Measurements from ENCODE around the gene GGTA1. TPM values are rescaled to one million over a fixed set of nuclear protein-coding genes. Genes with fewer than 3 reads are reported as not detected.

Gene GGTA1
- total and polyA plus RNA-seq, 2 of the 8 experiments (the other 6 are each of a cell fraction or from before 2014, with no cell fraction given), result not detected

- Histone ChIP-seq H4K8ac (ENCODE audit: extremely low read depth, insufficient read depth, low read length) (no peak overlapping the region), H3K4me1 (replicated peaks in 1 of 4; ENCODE audit: control insufficient read depth in 3 of 4, insufficient read depth in 4 of 4, low read length in 3 of 4) (peaks cover 0 to 6% (median 2%) of the 10 kb centered on the region in 4 experiments; a peak in 4 of 7 replicates), H2BK120ac (replicated peaks; ENCODE audit: low read depth, low read length) (no peak overlapping the region), H3K23me2 (ENCODE audit: low read depth, low read length) (no peaks in the 10 kb centered on the region), H2BK5ac (ENCODE audit: low read depth, low read length) (no peak overlapping the region), H4K91ac (replicated peaks; ENCODE audit: insufficient read length, low read length) (no peak overlapping the region), H4K20me1 (replicated peaks in 1 of 2; ENCODE audit: control insufficient read depth in 1 of 2, insufficient read depth in 2 of 2, low read length in 2 of 2) (no peaks in the 10 kb centered on the region), H3K27ac (ENCODE audit: low read depth, low read length) (no peak overlapping the region), H3K4me2 (ENCODE audit: insufficient read depth in 1 of 2, low read depth in 2 of 2, low read length in 2 of 2) (no peak overlapping the region), H2BK12ac (ENCODE audit: low read depth, low read length) (no peak overlapping the region), H3K18ac (ENCODE audit: extremely low read depth, low read length) (no peak overlapping the region), H2AK5ac (ENCODE audit: low read depth, low read length) (no peak overlapping the region), H3K23ac (ENCODE audit: insufficient read length) (no peak overlapping the region), H3K4me3 (ENCODE audit: extremely low read depth in 1 of 4, insufficient read depth in 2 of 4, low read depth in 3 of 4, low read length in 4 of 4) (no peak overlapping the region), H3K56ac (replicated peaks; ENCODE audit: insufficient read length, low read depth, low read length) (no peak overlapping the region), H3K9ac (replicated peaks in 1 of 4; ENCODE audit: extremely low read depth in 1 of 4, low read depth in 3 of 4, low read length in 3 of 4) (no peak overlapping the region), H3K36me3 (ENCODE audit: control insufficient read depth in 2 of 4, insufficient read depth in 4 of 4, low read length in 3 of 4) (no peaks in the 10 kb centered on the region), H3K9me3 (ENCODE audit: insufficient read depth in 2 of 2, low read depth in 1 of 2, low read length in 1 of 2) (no peaks in the 10 kb centered on the region), H3K4ac (replicated peaks; ENCODE audit: insufficient read length, low read depth, low read length) (no peak overlapping the region), H2BK20ac (ENCODE audit: low read length) (no peak overlapping the region), H3K14ac (ENCODE audit: insufficient read length) (no peak overlapping the region), H3K79me2 (ENCODE audit: control insufficient read depth in 1 of 2, insufficient read depth in 2 of 2, low read length in 2 of 2) (no peaks in the 10 kb centered on the region), H2BK15ac (ENCODE audit: low read length) (no peak overlapping the region), H2AFZ (ENCODE audit: low read length) (no peak overlapping the region), H3K79me1 (ENCODE audit: low read depth, low read length) (no peaks in the 10 kb centered on the region; the same call in 1 of the 2 replicates), H4K5ac (ENCODE audit: insufficient read length, low read depth, low read length) (no peak overlapping the region), H3K27me3 (replicated peaks in 1 of 4; ENCODE audit: control insufficient read depth in 3 of 4, extremely low read depth in 1 of 4, insufficient read depth in 3 of 4, low read length in 3 of 4) (no peaks in the 10 kb centered on the region)
- 85% methylated on average over 3 of the region's 3 CpGs; no CpG with 5 or more reads in 1 of the 2 experiments for WGBS, 2 experiments (ENCODE audit: extremely low coverage in 1 of 2, insufficient coverage in 1 of 2, insufficient read length in 1 of 2, insufficient replicate concordance in 2 of 2, low coverage in 1 of 2, low lambda C conversion rate in 2 of 2, missing lambda C conversion rate in 1 of 2)
- DNase-seq (ENCODE audit: low read depth in 1 of 2, low spot score in 2 of 2), result no peak
- CTCF ChIA-PET (ENCODE audit: partially characterized antibody), result interaction anchor here (0.7 to 3.7 kb wide), 9 partner anchors 8 to 176 kb away, joined by 3 to 23 read pairs (median 5); no protein-coding TSS in a partner anchor
- no peak for FAIRE-seq
- POLR2A ChIA-PET (ENCODE audit: partially characterized antibody), result no interaction called here
- TF ChIP-seq BACH1 (IDR thresholded peaks at IDR 0.05; ENCODE audit: low read length), result no peak
- TF ChIP-seq, protein P1, sequence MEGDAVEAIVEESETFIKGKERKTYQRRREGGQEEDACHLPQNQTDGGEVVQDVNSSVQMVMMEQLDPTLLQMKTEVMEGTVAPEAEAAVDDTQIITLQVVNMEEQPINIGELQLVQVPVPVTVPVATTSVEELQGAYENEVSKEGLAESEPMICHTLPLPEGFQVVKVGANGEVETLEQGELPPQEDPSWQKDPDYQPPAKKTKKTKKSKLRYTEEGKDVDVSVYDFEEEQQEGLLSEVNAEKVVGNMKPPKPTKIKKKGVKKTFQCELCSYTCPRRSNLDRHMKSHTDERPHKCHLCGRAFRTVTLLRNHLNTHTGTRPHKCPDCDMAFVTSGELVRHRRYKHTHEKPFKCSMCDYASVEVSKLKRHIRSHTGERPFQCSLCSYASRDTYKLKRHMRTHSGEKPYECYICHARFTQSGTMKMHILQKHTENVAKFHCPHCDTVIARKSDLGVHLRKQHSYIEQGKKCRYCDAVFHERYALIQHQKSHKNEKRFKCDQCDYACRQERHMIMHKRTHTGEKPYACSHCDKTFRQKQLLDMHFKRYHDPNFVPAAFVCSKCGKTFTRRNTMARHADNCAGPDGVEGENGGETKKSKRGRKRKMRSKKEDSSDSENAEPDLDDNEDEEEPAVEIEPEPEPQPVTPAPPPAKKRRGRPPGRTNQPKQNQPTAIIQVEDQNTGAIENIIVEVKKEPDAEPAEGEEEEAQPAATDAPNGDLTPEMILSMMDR (IDR thresholded peaks at IDR 0.05; ENCODE audit: control extremely low read depth in 1 of 3, insufficient read depth in 1 of 3, low read depth in 1 of 3, low read length in 3 of 3), result no peak
Measured at GRCh38 chr9:121454972-121455371, 44.7 kb downstream of the GGTA1 start.

Data from H1 (cell line).